Measurements from ENCODE around the gene HELZ.

- TF ChIP-seq EZH2 (IDR thresholded peaks at IDR 0.05) = no peak
- TF ChIP-seq, protein P1, sequence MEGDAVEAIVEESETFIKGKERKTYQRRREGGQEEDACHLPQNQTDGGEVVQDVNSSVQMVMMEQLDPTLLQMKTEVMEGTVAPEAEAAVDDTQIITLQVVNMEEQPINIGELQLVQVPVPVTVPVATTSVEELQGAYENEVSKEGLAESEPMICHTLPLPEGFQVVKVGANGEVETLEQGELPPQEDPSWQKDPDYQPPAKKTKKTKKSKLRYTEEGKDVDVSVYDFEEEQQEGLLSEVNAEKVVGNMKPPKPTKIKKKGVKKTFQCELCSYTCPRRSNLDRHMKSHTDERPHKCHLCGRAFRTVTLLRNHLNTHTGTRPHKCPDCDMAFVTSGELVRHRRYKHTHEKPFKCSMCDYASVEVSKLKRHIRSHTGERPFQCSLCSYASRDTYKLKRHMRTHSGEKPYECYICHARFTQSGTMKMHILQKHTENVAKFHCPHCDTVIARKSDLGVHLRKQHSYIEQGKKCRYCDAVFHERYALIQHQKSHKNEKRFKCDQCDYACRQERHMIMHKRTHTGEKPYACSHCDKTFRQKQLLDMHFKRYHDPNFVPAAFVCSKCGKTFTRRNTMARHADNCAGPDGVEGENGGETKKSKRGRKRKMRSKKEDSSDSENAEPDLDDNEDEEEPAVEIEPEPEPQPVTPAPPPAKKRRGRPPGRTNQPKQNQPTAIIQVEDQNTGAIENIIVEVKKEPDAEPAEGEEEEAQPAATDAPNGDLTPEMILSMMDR (IDR thresholded peaks at IDR 0.05) = no peak
These were observed 88.5 kb downstream of the HELZ start for GRCh38 chr17:67156269-67157199.
